Amniotic stem cell (primary cell): ENCODE measurements around the gene PPIF.

ENCODE experiments used
- DNase-seq: peaks from one replicate; lab custom pipeline; 2025; lab: John Stamatoyannopoulos, UW

Gene PPIF

GRCh38 chr10:79403441-79404230 lies 56.4 kb downstream of the PPIF start:
- no peak for DNase-seq

DNA sequence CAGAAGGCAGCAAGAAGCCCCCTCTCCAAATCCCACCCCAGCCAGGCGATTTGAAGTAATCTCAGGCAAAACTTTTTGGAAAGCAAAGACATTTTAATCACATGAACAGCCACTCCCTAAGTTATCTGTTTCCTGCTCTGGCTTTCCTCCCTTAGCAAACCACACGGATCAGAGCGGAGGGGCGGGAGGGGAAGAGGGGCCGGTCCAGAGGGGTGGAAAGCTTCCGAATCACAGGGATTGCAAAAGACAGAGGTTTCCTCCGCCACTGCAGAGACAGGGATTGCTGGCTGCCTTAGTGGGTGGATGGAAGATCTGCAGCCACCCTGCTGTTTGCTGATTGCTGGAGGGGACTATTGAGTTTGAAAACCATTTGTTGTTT lies 57.0 kb downstream of the PPIF start:
- no peak for DNase-seq

DNA sequence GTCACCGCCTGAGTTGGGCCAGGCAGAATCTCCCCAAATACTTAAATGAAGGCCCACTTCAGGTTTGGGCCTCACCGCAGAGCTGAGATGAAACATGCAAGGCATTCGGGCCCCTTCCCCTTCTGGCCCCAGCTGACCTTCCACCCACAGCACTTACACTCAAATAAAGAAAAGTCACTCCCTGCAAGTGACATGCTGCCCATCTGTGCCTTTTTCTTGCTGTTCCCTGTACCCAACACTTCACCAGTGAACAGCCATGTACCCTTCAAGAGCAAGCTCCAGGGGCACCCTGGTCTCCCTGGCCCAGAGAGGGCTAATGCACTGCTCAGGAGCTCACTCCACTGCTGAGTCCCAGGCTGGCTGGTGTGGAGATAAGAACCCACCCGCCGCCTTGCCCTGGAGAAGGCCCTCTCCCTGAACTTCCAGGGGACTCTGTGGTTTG lies 57.4 kb downstream of the PPIF start:
- DNase-seq = no peak
